Hepatocyte (in vitro differentiated cells): ENCODE data around the gene DACT3. TPM values are rescaled to one million over a fixed set of nuclear protein-coding genes. Genes with fewer than 3 reads are reported as not detected.

Experiments used
- DNase-seq: peaks from one replicate; pipeline ENCODE4 v3.0.0-alpha.2; 2016; ENCODE audit warnings: low spot score
- H2AFZ ChIP-seq: fragments of 200-600 bp; sonication (generic); 2 replicates; pipeline ENCODE4 v1.6.0; 2016; ENCODE audit warnings: antibody characterized with exemption, mild to moderate bottlenecking
- H3K27ac ChIP-seq: fragments of 200-600 bp; sonication (generic); 2 replicates; pipeline ENCODE4 v1.5.1; 2016; ENCODE audit warnings: mild to moderate bottlenecking
- H3K27me3 ChIP-seq: fragments of 200-600 bp; sonication (generic); 2 replicates; pipeline ENCODE4 v1.6.1; 2016
- H3K36me3 ChIP-seq: fragments of 200-600 bp; sonication (generic); replicated peaks from 2 replicates; pipeline ENCODE4 v1.5.1; 2016; ENCODE audit warnings: low read depth; ENCODE audit not compliant: insufficient read depth
- H3K4me1 ChIP-seq: fragments of 200-600 bp; sonication (generic); 2 replicates; pipeline ENCODE4 v1.5.1; 2016; ENCODE audit warnings: mild to moderate bottlenecking, moderate library complexity; ENCODE audit not compliant: insufficient read depth
- H3K4me2 ChIP-seq: fragments of 200-600 bp; sonication (generic); 2 replicates; pipeline ENCODE4 v1.6.0; 2016
- H3K4me3 ChIP-seq: fragments of 200-600 bp; sonication (generic); 2 replicates; pipeline ENCODE4 v1.5.1; 2016; ENCODE audit warnings: mild to moderate bottlenecking
- H3K79me2 ChIP-seq: fragments of 200-600 bp; sonication (generic); 2 replicates; pipeline ENCODE4 v1.6.0; 2017; ENCODE audit warnings: mild to moderate bottlenecking
- H3K9me2 ChIP-seq: fragments of 200-600 bp; sonication (generic); replicated peaks from 2 replicates; pipeline ENCODE4 v1.6.0; 2017; ENCODE audit warnings: mild to moderate bottlenecking; ENCODE audit not compliant: insufficient read depth
- H3K9me3 ChIP-seq: fragments of 200-600 bp; sonication (generic); 2 replicates; pipeline ENCODE4 v1.5.1; 2016; ENCODE audit warnings: low read depth, mild to moderate bottlenecking
- H4K20me1 ChIP-seq: fragments of 200-600 bp; sonication (generic); 2 replicates; pipeline ENCODE4 v1.6.0; 2016; ENCODE audit warnings: mild to moderate bottlenecking; ENCODE audit not compliant: insufficient read depth, poor library complexity, severe bottlenecking
- EZH2 ChIP-seq: fragments of 200-600 bp; sonication (generic); IDR thresholded peaks from 2 replicates; pipeline ENCODE4 v1.6.1; 2016; ENCODE audit warnings: antibody characterized with exemption, mild to moderate bottlenecking, borderline replicate concordance
- EZH2phosphoT487 ChIP-seq: fragments of 200-600 bp; sonication (generic); IDR thresholded peaks from one replicate; pipeline ENCODE4 v1.6.1; 2018; ENCODE audit warnings: antibody characterized with exemption, mild to moderate bottlenecking, low read depth, moderate library complexity; ENCODE audit not compliant: unreplicated experiment, severe bottlenecking
- WGBS: methylation state at CpG from one replicate; pipeline ENCODE4 v1.1.6; 2016; ENCODE audit warnings: low lambda C conversion rate; ENCODE audit errors: missing lambda C conversion rate; 5-methylcytosine and 5-hydroxymethylcytosine counted together
- polyA plus RNA-seq: library from polyadenylated mRNA; unstranded; fragments of >200 nt; fragmentation: Nextera tagmentation; extraction: Ambion mirVana; gene quantifications from 2 replicates; pipeline ENCODE4 v1.2.1, GENCODE V29; 2016
- total RNA-seq: library from RNA; depleted of rRNA; stranded (reverse); fragments of >200 nt; gene quantifications from 2 replicates; pipeline ENCODE4 v1.2.3, GENCODE V29; 2014
- TF ChIP-seq, protein P1 (sequence below): fragments of 200-600 bp; sonication (generic); IDR thresholded peaks from 2 replicates; pipeline ENCODE4 v1.5.1; 2016; ENCODE audit warnings: antibody characterized with exemption, mild to moderate bottlenecking; ENCODE audit not compliant: poor library complexity

Gene DACT3
- total and polyA plus RNA-seq, 2 experiments from 2014 or later: 18.4 TPM

DNA sequence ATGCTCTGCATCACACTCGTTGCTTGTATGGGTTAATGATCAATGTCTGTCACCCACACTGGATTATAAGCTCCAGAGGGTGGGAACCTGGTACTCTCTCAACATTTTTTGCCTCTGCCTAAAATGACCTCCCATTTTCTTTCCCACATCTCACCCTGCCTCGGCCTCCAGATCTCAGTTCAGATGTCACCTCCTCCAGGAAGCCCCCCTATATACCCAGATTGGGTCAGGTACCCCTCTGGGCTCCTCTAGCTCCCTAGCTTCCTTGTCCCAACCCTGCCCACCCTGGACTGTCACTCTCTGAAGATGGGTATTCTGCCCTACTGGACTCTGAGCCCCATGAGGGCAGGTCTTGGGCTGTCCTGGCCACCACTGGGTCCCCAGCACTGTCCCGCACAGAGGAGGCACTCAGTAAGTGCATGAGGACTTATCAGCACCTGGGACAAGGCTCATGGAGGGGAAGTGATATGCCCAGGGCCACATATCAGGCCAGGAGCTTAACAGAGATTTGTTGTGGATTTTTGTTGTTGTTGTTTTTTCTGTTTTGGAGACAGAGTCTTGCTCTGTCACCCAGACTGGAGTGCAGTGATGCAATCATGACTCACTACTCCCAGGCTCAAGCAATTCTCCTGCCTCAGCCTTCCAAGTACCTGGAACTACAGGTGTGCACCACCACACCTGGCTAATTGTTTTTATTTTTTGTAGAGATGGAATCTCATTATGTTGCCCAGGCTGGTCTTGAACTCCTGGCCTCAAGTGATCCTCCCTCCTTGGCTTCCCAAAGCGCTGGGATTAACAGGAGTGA lies 32.1 kb upstream of the DACT3 start:
- Histone ChIP-seq H3K36me3 (peaks cover 3% of the 10 kb centered on the region), H3K9me2 (no peaks in the 10 kb centered on the region)
- 94% methylated on average over 4 of the region's 4 CpGs for WGBS

DNA sequence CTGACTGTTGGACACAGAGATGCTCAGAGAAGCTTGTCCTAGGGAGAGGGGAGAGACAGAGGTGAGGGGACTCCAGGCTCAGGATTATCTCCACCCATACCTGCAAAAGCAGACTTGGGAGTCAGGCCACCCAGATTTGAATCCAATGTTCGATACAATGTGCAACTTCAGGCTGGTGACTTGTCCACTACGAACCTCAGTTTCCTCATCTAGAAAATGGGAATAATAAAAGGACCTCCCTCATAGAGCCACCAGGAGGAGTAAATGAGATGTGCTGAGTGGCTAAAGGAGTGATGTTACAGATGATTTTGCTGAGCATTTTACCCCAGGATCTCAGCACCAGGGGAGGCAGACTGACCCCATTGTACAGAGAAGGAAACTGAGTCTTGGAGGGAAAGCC lies 31.0 kb upstream of the DACT3 start:
- Histone ChIP-seq H2AFZ (no peak overlapping the region), H3K36me3 (peaks cover 3% of the 10 kb centered on the region)
- TF ChIP-seq EZH2phosphoT487: no peak
- TF ChIP-seq, protein P1, sequence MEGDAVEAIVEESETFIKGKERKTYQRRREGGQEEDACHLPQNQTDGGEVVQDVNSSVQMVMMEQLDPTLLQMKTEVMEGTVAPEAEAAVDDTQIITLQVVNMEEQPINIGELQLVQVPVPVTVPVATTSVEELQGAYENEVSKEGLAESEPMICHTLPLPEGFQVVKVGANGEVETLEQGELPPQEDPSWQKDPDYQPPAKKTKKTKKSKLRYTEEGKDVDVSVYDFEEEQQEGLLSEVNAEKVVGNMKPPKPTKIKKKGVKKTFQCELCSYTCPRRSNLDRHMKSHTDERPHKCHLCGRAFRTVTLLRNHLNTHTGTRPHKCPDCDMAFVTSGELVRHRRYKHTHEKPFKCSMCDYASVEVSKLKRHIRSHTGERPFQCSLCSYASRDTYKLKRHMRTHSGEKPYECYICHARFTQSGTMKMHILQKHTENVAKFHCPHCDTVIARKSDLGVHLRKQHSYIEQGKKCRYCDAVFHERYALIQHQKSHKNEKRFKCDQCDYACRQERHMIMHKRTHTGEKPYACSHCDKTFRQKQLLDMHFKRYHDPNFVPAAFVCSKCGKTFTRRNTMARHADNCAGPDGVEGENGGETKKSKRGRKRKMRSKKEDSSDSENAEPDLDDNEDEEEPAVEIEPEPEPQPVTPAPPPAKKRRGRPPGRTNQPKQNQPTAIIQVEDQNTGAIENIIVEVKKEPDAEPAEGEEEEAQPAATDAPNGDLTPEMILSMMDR: no peak
- no peak for TF ChIP-seq EZH2

More for the DNA sequence above, 32.1 kb upstream of the DACT3 start:
- no peak overlapping the region for H2AFZ ChIP-seq
- H3K27me3 ChIP-seq: no peaks in the 10 kb centered on the region
- no peak overlapping the region for H3K4me2 ChIP-seq
- no peak overlapping the region for H3K4me3 ChIP-seq
- H3K4me1 ChIP-seq: no peaks in the 10 kb centered on the region
- DNase-seq: no peak
- no peaks in the 10 kb centered on the region for H4K20me1 ChIP-seq
- no peaks in the 10 kb centered on the region for H3K79me2 ChIP-seq
- H3K9me3 ChIP-seq: no peaks in the 10 kb centered on the region
- no peak overlapping the region for H3K27ac ChIP-seq
- TF ChIP-seq, protein P1: no peak
- TF ChIP-seq EZH2phosphoT487: no peak
- TF ChIP-seq EZH2: no peak

DNA sequence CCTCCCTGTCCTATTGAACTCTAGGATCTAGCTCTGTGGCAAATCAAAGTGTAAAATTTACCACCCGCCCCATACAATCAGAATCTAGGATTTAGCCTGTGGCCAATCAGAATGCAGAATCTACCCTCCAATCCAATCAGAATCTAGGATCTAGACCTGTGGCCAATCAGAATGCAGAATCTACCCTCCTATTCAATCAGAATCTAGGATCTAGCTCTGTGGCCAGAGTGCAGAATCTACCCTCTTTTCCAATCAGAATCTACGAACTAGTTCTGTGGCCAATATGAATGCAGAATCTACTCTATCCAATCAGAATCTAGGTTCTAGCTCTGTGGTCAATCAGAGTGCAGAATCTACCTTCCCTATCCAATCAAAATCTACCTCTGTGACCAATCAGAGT lies 30.1 kb upstream of the DACT3 start:
- Histone ChIP-seq H3K79me2 (no peaks in the 10 kb centered on the region), H3K9me3 (no peaks in the 10 kb centered on the region), H3K4me1 (no peaks in the 10 kb centered on the region), H3K27me3 (no peaks in the 10 kb centered on the region), H3K4me3 (no peak overlapping the region), H3K36me3 (peaks cover 3% of the 10 kb centered on the region), H3K9me2 (no peaks in the 10 kb centered on the region), H3K27ac (no peak overlapping the region), H3K4me2 (no peak overlapping the region), H2AFZ (no peak overlapping the region), H4K20me1 (no peaks in the 10 kb centered on the region)
- DNase-seq: no peak
- 88% methylated on average over 2 of the region's 2 CpGs for WGBS
- TF ChIP-seq EZH2phosphoT487 (no peak), EZH2 (no peak)
- TF ChIP-seq, protein P1: no peak

More for the DNA sequence above, 31.0 kb upstream of the DACT3 start:
- H3K27me3 ChIP-seq: no peaks in the 10 kb centered on the region
- no peak overlapping the region for H3K27ac ChIP-seq
- 100% methylated on average over 2 of the region's 2 CpGs for WGBS
- no peaks in the 10 kb centered on the region for H3K9me2 ChIP-seq
- H3K4me1 ChIP-seq: no peaks in the 10 kb centered on the region
- no peaks in the 10 kb centered on the region for H4K20me1 ChIP-seq
- no peak overlapping the region for H3K4me3 ChIP-seq
- H3K9me3 ChIP-seq: no peaks in the 10 kb centered on the region
- H3K4me2 ChIP-seq: no peak overlapping the region
- no peaks in the 10 kb centered on the region for H3K79me2 ChIP-seq
- DNase-seq: no peak
